Right cardiac atrium (tissue), 5 donors: ENCODE data around the gene LHFPL3. TPM values are rescaled to one million over a fixed set of nuclear protein-coding genes. Genes with fewer than 3 reads are reported as not detected.

Experiments
- ATAC-seq, 2 donors: fragments of 200-7000 bp; cut with Tn5 transposase; one replicate each; pipeline versions ENCODE4 v1.8.0 to v1.9.1; 2020; ENCODE audit warnings: moderate library complexity in 2 of 2, mild to moderate bottlenecking in 1 of 2
- DNase-seq, 3 donors: peaks; one replicate each; pipeline ENCODE4 v3.0.0-alpha.2; 2020
- H3K27ac ChIP-seq: one replicate; pipeline ENCODE4 v1.5.1; 2013; ENCODE audit warnings: mild to moderate bottlenecking, low read length, control low read depth, moderate library complexity
- H3K27me3 ChIP-seq: one replicate; pipeline ENCODE4 v1.6.1; 2013; ENCODE audit not compliant: control insufficient read depth, insufficient read depth
- H3K4me1 ChIP-seq: one replicate; pipeline ENCODE4 v1.6.1; 2013; ENCODE audit warnings: low read length; ENCODE audit not compliant: control insufficient read depth, insufficient read depth
- H3K4me3 ChIP-seq: one replicate; pipeline ENCODE4 v1.5.1; 2013; ENCODE audit warnings: low read length, control low read depth
- H3K9me3 ChIP-seq: one replicate; pipeline ENCODE4 v1.6.1; 2013; ENCODE audit warnings: low read length; ENCODE audit not compliant: control insufficient read depth
- WGBS: extraction: QIAGEN DNeasy Blood & Tissue Kit; methylation state at CpG from one replicate; pipeline ENCODE4 v1.1.7; 2013; 5-methylcytosine and 5-hydroxymethylcytosine counted together
- intact Hi-C, 4 donors: fragments of 100-400 bp; cut with DNase I; formaldehyde crosslinking; loops; one replicate each; pipeline versions ENCODE4 v1.11.0 to v1.14.0; 2022 to 2023
- polyA plus RNA-seq: library from polyadenylated mRNA; stranded (reverse); fragments of 200-250 nt; gene quantifications from one replicate; pipeline ENCODE4 v1.2.3, GENCODE V29; 2013
- total RNA-seq, 4 donors: library from RNA; stranded (reverse); fragmentation: NEBNext Ultra II Directional; extraction: Animal tissue kit (Norgen Biotek cat#: 25700); gene quantifications; one replicate each; pipeline ENCODE4 v1.2.1, GENCODE V29; 2021
- donor health status: healthy with polysubstance abuse.
- donor health status: DM: no; HTN: yes; CAD: no.
- donor health status: DM: no; HTN: no; CAD: no.
- donor health status: DM: no; HTN: yes; CAD: no; lungs with severe emphysema.
- donor health status: DM: yes; HTN: yes; CAD: no.

The LHFPL3 gene
- total and polyA plus RNA-seq, 5 donors, result not detected

DNA sequence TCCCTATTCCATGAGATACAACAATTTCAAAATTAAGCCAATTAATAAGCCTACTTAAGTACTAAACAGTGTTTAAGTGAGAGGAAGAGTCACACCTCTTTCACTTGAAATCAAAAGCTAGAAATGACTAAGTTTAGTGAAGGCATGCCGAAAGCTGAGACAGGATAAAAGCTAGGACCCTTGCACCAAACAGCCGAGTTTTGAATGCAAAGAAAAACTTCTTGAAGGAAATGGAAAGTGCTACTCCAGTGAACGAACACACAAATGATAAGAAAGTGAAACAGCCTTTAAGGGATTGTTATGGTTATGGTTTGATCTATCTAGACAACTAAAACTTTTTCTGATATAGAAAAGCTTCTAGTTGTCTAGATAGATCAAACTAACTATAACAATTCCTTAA lies 550.2 kb downstream of the LHFPL3 start:
- intact Hi-C loops, result no loop called here

GRCh38 chr7:104883248-104883717 lies 554.9 kb downstream of the LHFPL3 start:
- Histone ChIP-seq H3K27ac (peak overlapping the region; percentile 88), H3K4me3 (no peak overlapping the region), H3K4me1 (no peaks in the 10 kb centered on the region), H3K27me3 (no peaks in the 10 kb centered on the region), H3K9me3 (no peaks in the 10 kb centered on the region)
- intact Hi-C loops, result loop anchor here in 3 of 4 donors (5.0 kb wide), 2 partner anchors 34 to 39 kb away; no protein-coding TSS in a partner anchor
- WGBS, result 18% methylated on average over 6 of the region's 6 CpGs
- no peak for DNase-seq
- ATAC-seq, result peak; percentile 40 to 56

More for the DNA sequence above, 550.2 kb downstream of the LHFPL3 start:
- 69% methylated on average over 3 of the region's 3 CpGs for WGBS
- H3K27me3 ChIP-seq, result no peaks in the 10 kb centered on the region
- ATAC-seq (no peak), DNase-seq (no peak)
- no peaks in the 10 kb centered on the region for H3K9me3 ChIP-seq
- no peaks in the 10 kb centered on the region for H3K4me1 ChIP-seq
- no peak overlapping the region for H3K4me3 ChIP-seq
- H3K27ac ChIP-seq, result no peak overlapping the region

DNA sequence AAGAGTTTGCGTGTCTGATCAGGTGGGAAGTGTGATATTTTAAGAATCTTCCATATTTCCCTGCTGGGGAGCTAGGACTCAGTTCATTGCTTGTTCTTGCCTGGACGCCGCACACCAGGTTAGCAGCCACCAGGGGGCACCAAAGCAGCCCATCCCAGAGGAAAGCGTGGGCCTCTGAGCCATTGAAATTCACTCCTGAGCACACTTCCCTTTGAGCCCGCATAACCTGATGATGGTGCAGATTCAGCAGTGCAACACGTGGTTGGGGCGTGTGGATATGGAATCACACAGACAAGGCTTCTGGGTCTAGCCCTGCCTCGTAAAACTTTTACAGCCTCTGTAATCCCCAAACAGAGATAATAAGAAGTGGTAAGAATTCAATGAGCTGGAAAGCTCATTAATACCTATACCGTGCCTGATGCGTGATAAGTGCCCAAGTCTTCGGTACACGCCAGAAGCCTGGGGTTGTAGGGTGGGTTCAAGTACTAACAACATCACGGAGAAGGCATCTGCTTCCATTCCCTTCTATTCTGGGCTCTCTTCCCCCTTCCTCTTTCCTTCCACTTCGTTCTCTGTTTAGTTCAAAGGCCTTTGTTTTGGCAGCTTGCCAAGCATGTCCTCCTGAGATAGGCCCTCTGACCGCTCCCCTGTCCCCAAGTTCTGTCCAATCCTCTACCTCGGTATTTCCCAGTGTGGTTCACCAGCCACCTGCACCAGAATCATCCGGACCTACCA lies 555.5 kb downstream of the LHFPL3 start:
- 15% methylated on average over 17 of the region's 17 CpGs for WGBS
- ATAC-seq (peak; percentile 97), DNase-seq (peak; percentile 89 to 96 (median 94))
- Histone ChIP-seq H3K4me1 (no peaks in the 10 kb centered on the region), H3K4me3 (no peak overlapping the region), H3K27me3 (no peaks in the 10 kb centered on the region), H3K9me3 (no peaks in the 10 kb centered on the region), H3K27ac (peak overlapping the region; percentile 88)
- intact Hi-C loops, result loop anchor here in 3 of 4 donors (5.0 kb wide), 2 partner anchors 33 to 38 kb away; no protein-coding TSS in a partner anchor

GRCh38 chr7:104886651-104887050 lies 558.2 kb downstream of the LHFPL3 start:
- intact Hi-C loops, result no loop called here
- Histone ChIP-seq H3K4me3 (no peak overlapping the region), H3K9me3 (no peaks in the 10 kb centered on the region), H3K27me3 (no peaks in the 10 kb centered on the region), H3K27ac (no peak overlapping the region), H3K4me1 (no peaks in the 10 kb centered on the region)
- no peak for DNase-seq
- ATAC-seq, result no peak
- 68% methylated on average over 4 of the region's 4 CpGs for WGBS

DNA sequence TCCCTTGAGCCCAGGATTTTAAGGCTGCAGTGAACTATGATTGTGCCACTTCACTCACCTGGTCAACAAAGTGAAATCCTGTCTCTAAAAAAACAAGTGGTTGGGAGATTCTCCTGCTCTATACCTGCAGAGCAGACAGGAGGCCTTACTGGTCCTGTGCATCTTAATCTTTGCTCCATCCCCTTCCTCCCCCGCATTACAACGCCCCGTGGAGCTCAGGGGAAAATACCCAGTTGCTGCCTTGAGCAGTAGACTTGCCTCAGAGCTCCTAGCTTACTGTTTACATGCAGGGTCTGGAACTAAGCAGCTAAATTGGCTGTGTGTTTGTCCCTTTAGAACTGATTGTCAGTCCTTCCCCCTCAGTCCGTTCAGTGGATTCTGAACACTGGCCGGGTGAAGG lies 561.8 kb downstream of the LHFPL3 start:
- 78% methylated on average over 5 of the region's 5 CpGs for WGBS
- no peak overlapping the region for H3K27ac ChIP-seq
- DNase-seq, result no peak
- H3K4me1 ChIP-seq, result no peaks in the 10 kb centered on the region
- intact Hi-C loops, result no loop called here
- H3K27me3 ChIP-seq, result no peaks in the 10 kb centered on the region
- H3K9me3 ChIP-seq, result no peaks in the 10 kb centered on the region
- no peak for ATAC-seq
- H3K4me3 ChIP-seq, result no peak overlapping the region

- Histone ChIP-seq H3K27me3 (no peaks in the 10 kb centered on the region), H3K4me3 (no peak overlapping the region), H3K27ac (no peak overlapping the region), H3K9me3 (no peaks in the 10 kb centered on the region), H3K4me1 (no peaks in the 10 kb centered on the region)
- no peak for ATAC-seq
- DNase-seq, result no peak
- intact Hi-C loops, result no loop called here
Measured at GRCh38 chr7:104891949-104892348, 563.5 kb downstream of the LHFPL3 start.

DNA sequence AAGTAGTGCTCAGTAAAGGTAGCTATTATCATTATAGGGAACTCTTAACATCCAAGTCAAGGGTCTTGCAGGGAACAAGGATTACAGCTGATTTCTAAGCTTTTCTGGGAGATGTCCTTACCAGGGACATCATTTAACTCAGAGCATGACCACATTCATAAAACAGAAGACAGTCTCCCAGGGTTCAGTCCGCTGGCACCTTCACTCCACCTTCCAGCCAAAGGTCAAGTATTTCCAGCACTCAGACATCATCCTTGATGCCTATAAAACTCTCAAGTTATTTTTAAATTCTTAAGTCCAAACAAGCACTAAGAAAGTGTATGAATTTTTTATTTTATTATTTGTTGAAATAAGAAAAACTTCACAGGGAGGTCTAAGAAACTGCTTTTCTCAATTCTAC lies 565.9 kb downstream of the LHFPL3 start:
- 98% methylated on average over 1 of the region's 1 CpG for WGBS
- intact Hi-C loops, result no loop called here
- no peak overlapping the region for H3K4me3 ChIP-seq
- no peak for ATAC-seq
- no peak overlapping the region for H3K27ac ChIP-seq
- no peak for DNase-seq
- H3K4me1 ChIP-seq, result no peaks in the 10 kb centered on the region
- H3K9me3 ChIP-seq, result no peaks in the 10 kb centered on the region
- no peaks in the 10 kb centered on the region for H3K27me3 ChIP-seq

DNA sequence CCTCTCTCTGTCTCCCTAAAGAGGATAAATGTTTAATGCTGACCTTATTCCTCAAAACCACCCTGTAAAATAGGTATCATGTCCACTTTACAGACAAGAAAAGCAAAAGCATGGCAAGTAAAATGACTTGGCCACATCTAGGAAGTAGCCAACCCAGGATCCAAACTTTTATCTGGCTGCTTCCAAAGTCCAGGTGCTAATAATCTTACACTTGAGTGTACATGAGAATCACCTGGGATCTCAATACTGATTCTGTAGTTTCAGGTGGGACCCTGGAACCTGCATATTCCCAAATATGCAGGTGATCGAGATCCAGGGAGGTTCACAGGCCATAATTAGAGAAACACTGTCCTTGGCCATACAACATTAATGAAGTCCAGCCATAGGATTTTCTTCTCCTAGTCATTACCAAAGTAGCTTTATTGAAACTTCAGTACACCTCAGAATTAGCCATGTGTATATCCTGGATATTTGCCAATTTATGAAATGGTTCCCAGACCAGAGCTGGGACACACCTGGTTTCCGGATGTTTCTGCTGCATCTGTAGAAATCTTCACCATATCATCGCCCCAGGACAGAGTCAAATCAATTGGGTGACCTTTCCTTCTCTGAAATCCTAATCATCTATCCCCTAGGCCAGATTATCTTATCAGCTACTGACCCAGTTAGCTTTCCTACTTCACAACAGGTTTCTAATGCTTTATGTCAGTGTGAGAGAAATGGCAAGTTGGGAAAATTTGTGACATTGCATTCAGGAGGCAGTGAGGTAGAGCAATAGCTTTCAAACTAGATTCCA lies 566.5 kb downstream of the LHFPL3 start:
- no peak for ATAC-seq
- 81% methylated on average over 3 of the region's 3 CpGs for WGBS

GRCh38 chr7:104895522-104896236 lies 567.3 kb downstream of the LHFPL3 start:
- no peaks in the 10 kb centered on the region for H3K27me3 ChIP-seq
- peaks cover 2% of the 10 kb centered on the region for H3K4me1 ChIP-seq
- intact Hi-C loops, result no loop called here
- H3K4me3 ChIP-seq, result no peak overlapping the region
- no peak overlapping the region for H3K27ac ChIP-seq
- H3K9me3 ChIP-seq, result no peaks in the 10 kb centered on the region
- DNase-seq (no peak), ATAC-seq (no peak)
- 87% methylated on average over 10 of the region's 10 CpGs for WGBS

More for the DNA sequence above, 566.5 kb downstream of the LHFPL3 start:
- H3K27me3 ChIP-seq, result no peaks in the 10 kb centered on the region
- no peak for DNase-seq
- no peak overlapping the region for H3K27ac ChIP-seq
- no peak overlapping the region for H3K4me3 ChIP-seq
- H3K4me1 ChIP-seq, result no peaks in the 10 kb centered on the region
- intact Hi-C loops, result no loop called here
- no peaks in the 10 kb centered on the region for H3K9me3 ChIP-seq

DNA sequence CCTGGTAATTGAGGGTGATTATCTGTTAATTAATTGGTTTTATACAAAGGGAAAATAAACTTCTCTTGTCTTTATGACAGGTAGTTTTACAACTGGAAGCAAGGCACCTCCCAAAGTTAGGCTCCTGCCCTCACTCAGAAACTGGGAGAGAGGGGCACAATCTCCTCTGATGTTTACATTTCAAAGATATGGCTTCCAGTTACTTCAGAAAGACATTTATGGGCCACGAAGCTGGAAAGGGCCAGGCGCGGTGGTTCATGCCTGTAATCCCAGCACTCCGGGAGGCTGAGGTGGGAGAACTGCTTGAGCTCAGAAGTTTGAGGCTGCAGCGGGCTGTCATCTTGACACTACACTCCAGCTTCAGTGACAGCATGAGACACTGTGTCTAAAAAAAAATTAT lies 570.0 kb downstream of the LHFPL3 start:
- ATAC-seq (no peak), DNase-seq (no peak)
- no peak overlapping the region for H3K27ac ChIP-seq
- intact Hi-C loops, result no loop called here
- no peak overlapping the region for H3K4me3 ChIP-seq
- WGBS, result 68% methylated on average over 5 of the region's 5 CpGs
- no peaks in the 10 kb centered on the region for H3K9me3 ChIP-seq
- H3K27me3 ChIP-seq, result no peaks in the 10 kb centered on the region
- H3K4me1 ChIP-seq, result peaks cover 2% of the 10 kb centered on the region
